Endothelial cell of umbilical vein (primary cell): ENCODE data around the gene BANK1. TPM values are rescaled to one million over a fixed set of nuclear protein-coding genes. Genes with fewer than 3 reads are reported as not detected.

Experiments used
- BruUV-seq: library from RNA; stranded (reverse); fragments of 400-500 nt; replicated peaks from 2 replicates; lab custom pipeline; 2021; lab: Mats Ljungman, UMichigan
- CTCF ChIA-PET: fragments of 300-600, 350-600 bp; sonication (Branson Sonifier 250); formaldehyde crosslinking; loops from one replicate; lab custom pipeline; 2021; ENCODE audit warnings: antibody characterized with exemption, inconsistent platforms; lab: Charles Lee
- POLR2A ChIA-PET: fragments of 300-600, 350-600 bp; sonication (Branson Sonifier 250); formaldehyde crosslinking; loops from one replicate; lab custom pipeline; 2021; ENCODE audit warnings: antibody characterized with exemption, inconsistent platforms; lab: Charles Lee
- DNase-seq: peaks from one replicate; pipeline ENCODE4 v3.0.0-alpha.2; 2011; ENCODE audit warnings: low read depth, low spot score
- FAIRE-seq: peaks from 2 replicates; lab custom pipeline; 2011; peaks lifted over from hg19 to GRCh38; lab: Jason Lieb, UNC
- H2AFZ ChIP-seq: 2 replicates; pipeline ENCODE4 v1.6.0; 2012; ENCODE audit warnings: low read depth, low read length, control low read depth, inconsistent platforms
- H3K27ac ChIP-seq: 2 replicates; pipeline ENCODE4 v1.5.1; 2011; ENCODE audit warnings: low read depth, mild to moderate bottlenecking, control low read depth, low read length, moderate library complexity; ENCODE audit not compliant: insufficient read depth
- H3K27me3 ChIP-seq, 2 experiments: 2 replicates each; pipeline versions ENCODE4 v1.6.0 to v1.6.1; 2011; ENCODE audit warnings: low read length in 2 of 2, mixed read lengths in 1 of 2; ENCODE audit not compliant: control insufficient read depth in 2 of 2, insufficient read depth in 2 of 2
- H3K36me3 ChIP-seq, 2 experiments: 2 replicates in 1 of 2; 3 replicates in 1 of 2; pipeline ENCODE4 v1.5.1; 2011; ENCODE audit warnings: low read length in 2 of 2, mild to moderate bottlenecking in 1 of 2, moderate library complexity in 1 of 2; ENCODE audit not compliant: control insufficient read depth in 2 of 2, insufficient read depth in 2 of 2; ENCODE audit errors: extremely low read depth in 1 of 2
- H3K4me1 ChIP-seq: 3 replicates; pipeline ENCODE4 v1.5.1; 2011; ENCODE audit warnings: mild to moderate bottlenecking, low read length; ENCODE audit not compliant: control insufficient read depth, insufficient read depth; ENCODE audit errors: extremely low read depth
- H3K4me2 ChIP-seq: 2 replicates; pipeline ENCODE4 v1.6.1; 2011; ENCODE audit warnings: low read length, control low read depth, mixed read lengths; ENCODE audit not compliant: insufficient read depth
- H3K4me3 ChIP-seq, 3 experiments: fragments of 200-600 bp in 1 of 3; sonication (generic), shearing (Covaris generic) in 1 of 3; replicated peaks in 1 of 3; 2 replicates each; pipeline ENCODE4 v1.5.1; 2011 to 2016; ENCODE audit warnings: control low read depth in 3 of 3, low read length in 3 of 3, mild to moderate bottlenecking in 2 of 3, inconsistent platforms in 1 of 3, low read depth in 1 of 3, moderate library complexity in 1 of 3; ENCODE audit not compliant: insufficient read depth in 1 of 3
- H3K79me2 ChIP-seq: 2 replicates; pipeline ENCODE4 v1.6.0; 2012; ENCODE audit warnings: low read length, inconsistent platforms; ENCODE audit not compliant: control insufficient read depth, insufficient read depth
- H3K9ac ChIP-seq: replicated peaks from 2 replicates; pipeline ENCODE3; 2011; ENCODE audit warnings: low read length, control low read depth; ENCODE audit not compliant: insufficient read depth; ENCODE audit errors: extremely low read depth
- H3K9me1 ChIP-seq: replicated peaks from 3 replicates; pipeline ENCODE4 v1.6.0; 2011; ENCODE audit warnings: mild to moderate bottlenecking, low read length; ENCODE audit not compliant: control insufficient read depth, insufficient read depth; ENCODE audit errors: extremely low read depth
- H3K9me3 ChIP-seq: replicated peaks from 2 replicates; pipeline ENCODE4 v1.5.1; 2012; ENCODE audit warnings: low read length, inconsistent platforms; ENCODE audit not compliant: control insufficient read depth, insufficient read depth
- H4K20me1 ChIP-seq: replicated peaks from 2 replicates; pipeline ENCODE3; 2011; ENCODE audit warnings: mild to moderate bottlenecking, low read length; ENCODE audit not compliant: control insufficient read depth, insufficient read depth; ENCODE audit errors: extremely low read depth
- CTCF ChIP-seq, 2 donors: IDR thresholded peaks; 1 replicate in 1 of 2; 2 replicates in 1 of 2; pipeline ENCODE4 v1.5.1; 2011; ENCODE audit warnings: low read length in 2 of 2, mild to moderate bottlenecking in 2 of 2, moderate library complexity in 2 of 2, control low read depth in 1 of 2, inconsistent platforms in 1 of 2, low read depth in 1 of 2; ENCODE audit not compliant: insufficient read depth in 1 of 2; ENCODE audit errors: extremely low read depth in 1 of 2
- EZH2 ChIP-seq: IDR thresholded peaks from 2 replicates; pipeline ENCODE4 v1.6.1; 2012; ENCODE audit warnings: borderline replicate concordance, low read depth, mild to moderate bottlenecking, moderate library complexity, low read length, inconsistent platforms; ENCODE audit not compliant: severe bottlenecking
- FOS ChIP-seq: IDR thresholded peaks from 2 replicates; pipeline ENCODE4 v1.6.1; 2011; ENCODE audit warnings: mild to moderate bottlenecking, low read length, moderate library complexity, borderline replicate concordance; ENCODE audit not compliant: insufficient read depth
- GATA2 ChIP-seq: IDR thresholded peaks from 2 replicates; pipeline ENCODE4 v1.7.0; 2011; ENCODE audit warnings: low read depth, mild to moderate bottlenecking, moderate library complexity, mixed read lengths, low read length; ENCODE audit not compliant: insufficient read length, insufficient read depth
- JUN ChIP-seq: IDR thresholded peaks from 2 replicates; pipeline ENCODE4 v1.6.1; 2011; ENCODE audit warnings: borderline replicate concordance, low read depth; ENCODE audit not compliant: insufficient read length, insufficient read depth
- MYC ChIP-seq: IDR thresholded peaks from one replicate; pipeline ENCODE4 v1.6.1; 2011; ENCODE audit warnings: mild to moderate bottlenecking, low read depth, low read length
- POLR2A ChIP-seq: IDR thresholded peaks from 2 replicates; pipeline ENCODE4 v1.6.1; 2012; ENCODE audit warnings: low read depth, mild to moderate bottlenecking, control low read depth, low read length
- POLR2AphosphoS5 ChIP-seq: IDR thresholded peaks from 2 replicates; pipeline ENCODE4 v1.6.1; 2012; ENCODE audit warnings: low read depth, mild to moderate bottlenecking, control low read depth, low read length, moderate library complexity; ENCODE audit not compliant: insufficient read depth
- dilution Hi-C: fragments of 300-500 bp; cut with MboI; formaldehyde crosslinking; loops from one replicate; pipeline ENCODE4 v1.15.0; 2019; ENCODE audit warnings: low sequenced_read_pairs; ENCODE audit not compliant: extremely low pct_ligation_motif_present
- intact Hi-C: fragments of 100-400 bp; cut with micrococcal nuclease; formaldehyde crosslinking; loops from one replicate; pipeline ENCODE4 v1.10.0; 2022
- polyA plus RNA-seq, 4 experiments: library from polyadenylated mRNA; depleted of rRNA in 3 of 4; stranded (reverse) in 3 of 4; unstranded in 1 of 4; fragments of >200 nt; gene quantifications; 2 replicates each; pipeline versions ENCODE4 v1.2.1 to v1.2.3, GENCODE V29; 2011 to 2012; ENCODE audit warnings: missing spikeins in 1 of 4
- total RNA-seq: library from RNA; stranded (reverse); gene quantifications from 2 replicates; pipeline ENCODE4 v1.2.3, GENCODE V29; 2021
- TF ChIP-seq, protein P1 (sequence below): IDR thresholded peaks from 2 replicates; pipeline ENCODE4 v1.6.1; 2011; ENCODE audit not compliant: insufficient read depth, insufficient read length

BANK1 gene
- total and polyA plus RNA-seq, 2 donors (not counting 3 experiments of a cell fraction or from before 2014, with no cell fraction given) = 0.29 to 0.32 TPM

- ChIA-PET CTCF (no interaction called here), POLR2A (no interaction called here)
- Histone ChIP-seq H3K36me3 (no peaks in the 10 kb centered on the region), H3K27ac (no peak overlapping the region), H3K4me2 (no peak overlapping the region), H3K9me3 (no peaks in the 10 kb centered on the region), H3K9ac (no peak overlapping the region), H3K79me2 (no peaks in the 10 kb centered on the region), H3K4me1 (peaks cover 6% of the 10 kb centered on the region), H4K20me1 (no peaks in the 10 kb centered on the region), H2AFZ (no peak overlapping the region), H3K9me1 (no peaks in the 10 kb centered on the region), H3K27me3 (no peaks in the 10 kb centered on the region), H3K4me3 (no peak overlapping the region)
- no TSS peak for BruUV-seq
- dilution Hi-C loops (no loop called here), intact Hi-C loops (no loop called here)
- no peak for DNase-seq
- TF ChIP-seq, protein P1, sequence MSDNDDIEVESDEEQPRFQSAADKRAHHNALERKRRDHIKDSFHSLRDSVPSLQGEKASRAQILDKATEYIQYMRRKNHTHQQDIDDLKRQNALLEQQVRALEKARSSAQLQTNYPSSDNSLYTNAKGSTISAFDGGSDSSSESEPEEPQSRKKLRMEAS = no peak
- no peak for TF ChIP-seq JUN
- no peak for TF ChIP-seq MYC
- no peak for TF ChIP-seq POLR2AphosphoS5
- no peak for TF ChIP-seq EZH2
- no peak for TF ChIP-seq CTCF (IDR thresholded peaks at IDR 0.05; ENCODE audit: extremely low read depth in 1 of 2, insufficient read depth in 1 of 2, low read depth in 1 of 2, low read length in 2 of 2)
- no peak for TF ChIP-seq GATA2
- TF ChIP-seq FOS = no peak
- no peak for TF ChIP-seq POLR2A
- no peak for FAIRE-seq
These were observed 162.5 kb downstream of the BANK1 start for GRCh38 chr4:101952985-101953384.
